Skin epidermis (tissue), 12 donors: ENCODE data around the gene SIL1.
"Not testable (repeated sequence)": the region's sequence is repeated elsewhere in the genome, so short reads cannot be mapped to it uniquely, and the experiment has no call there.

Experiments used
- H3K27ac ChIP-seq, 21 experiments: fragments of 200-600 bp; sonication (generic) in 11 of 21; one replicate each; pipeline ENCODE4 v1.5.0; 2020; ENCODE audit warnings: mild to moderate bottlenecking in 3 of 21, inconsistent platforms in 2 of 21, moderate library complexity in 2 of 21
- H3K4me3 ChIP-seq, 7 experiments: fragments of 200-600 bp; sonication (generic) in 2 of 7; one replicate each; pipeline ENCODE4 v1.5.0; 2020; ENCODE audit warnings: inconsistent platforms in 2 of 7, mild to moderate bottlenecking in 2 of 7, moderate library complexity in 1 of 7

Gene SIL1

GRCh38 chr5:139057045-139057939 lies 140.9 kb downstream of the SIL1 start:
- not testable (repeated sequence) for H3K4me3 ChIP-seq, H3K27ac ChIP-seq

- H3K4me3 ChIP-seq: no peak overlapping the region
- H3K27ac ChIP-seq: no peak overlapping the region
These were observed 145.2 kb downstream of the SIL1 start for GRCh38 chr5:139052975-139053374.

- Histone ChIP-seq H3K4me3 (no peak overlapping the region), H3K27ac (no peak overlapping the region)
These were observed 146.8 kb downstream of the SIL1 start for GRCh38 chr5:139051392-139051791.

DNA sequence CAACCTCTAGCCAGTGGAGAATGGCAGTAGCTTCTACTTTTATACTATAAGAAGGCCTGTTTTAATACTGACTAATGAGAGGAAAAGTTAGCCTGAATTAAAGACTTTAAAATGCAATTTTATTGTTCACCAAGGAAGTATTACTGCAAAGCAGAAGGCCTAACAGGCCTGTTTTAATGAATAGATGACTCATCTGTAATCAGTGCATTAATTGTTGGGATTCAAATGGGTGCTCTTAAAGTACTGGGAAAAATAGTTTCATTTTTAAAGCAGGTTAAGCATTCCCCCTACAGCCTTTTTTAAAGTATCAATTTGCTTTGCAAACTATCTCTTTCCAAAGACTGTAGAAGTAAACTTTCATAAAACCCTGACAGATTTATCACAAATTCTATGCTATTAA lies 147.7 kb downstream of the SIL1 start:
- Histone ChIP-seq H3K4me3 (no peak overlapping the region), H3K27ac (no peak overlapping the region)

DNA sequence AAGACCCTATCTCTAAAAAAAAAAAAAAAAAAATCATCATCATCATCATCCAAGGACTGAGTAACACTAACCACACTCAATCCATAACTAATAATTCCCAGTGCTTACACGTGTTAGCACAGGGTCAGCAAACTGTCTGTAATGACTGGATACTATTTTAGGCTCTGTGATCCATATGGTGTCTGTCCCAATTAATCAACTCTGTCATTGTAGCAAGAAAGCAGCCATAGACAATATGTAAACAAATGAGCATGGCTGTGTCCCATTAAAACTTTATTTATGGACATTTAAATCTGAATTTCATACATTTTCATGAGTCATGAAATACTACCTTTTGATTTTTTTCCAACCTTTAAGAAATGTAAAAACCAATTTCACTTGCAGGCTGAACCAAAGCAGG lies 148.4 kb downstream of the SIL1 start:
- H3K4me3 ChIP-seq: no peak overlapping the region
- H3K27ac ChIP-seq: no peak overlapping the region

DNA sequence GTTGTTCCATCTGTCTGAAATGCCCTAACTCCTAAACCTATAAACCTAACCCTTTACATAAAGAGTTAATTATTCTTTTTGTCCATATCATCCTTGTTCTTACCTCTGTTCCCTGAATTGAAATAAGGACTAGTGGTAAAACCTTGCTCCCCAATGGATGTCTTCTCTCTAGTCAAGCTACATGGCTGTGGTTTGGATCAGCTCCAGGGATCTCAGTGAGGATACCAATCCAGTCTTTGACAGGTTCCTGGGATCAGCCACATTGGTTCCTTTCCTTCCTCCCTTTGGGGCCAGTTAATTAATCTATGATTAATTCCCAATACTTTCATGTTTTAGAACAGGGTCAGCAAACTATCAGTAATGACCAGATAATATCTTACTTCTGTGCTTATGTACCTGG lies 151.6 kb downstream of the SIL1 start:
- Histone ChIP-seq H3K27ac (no peak overlapping the region), H3K4me3 (no peak overlapping the region)

DNA sequence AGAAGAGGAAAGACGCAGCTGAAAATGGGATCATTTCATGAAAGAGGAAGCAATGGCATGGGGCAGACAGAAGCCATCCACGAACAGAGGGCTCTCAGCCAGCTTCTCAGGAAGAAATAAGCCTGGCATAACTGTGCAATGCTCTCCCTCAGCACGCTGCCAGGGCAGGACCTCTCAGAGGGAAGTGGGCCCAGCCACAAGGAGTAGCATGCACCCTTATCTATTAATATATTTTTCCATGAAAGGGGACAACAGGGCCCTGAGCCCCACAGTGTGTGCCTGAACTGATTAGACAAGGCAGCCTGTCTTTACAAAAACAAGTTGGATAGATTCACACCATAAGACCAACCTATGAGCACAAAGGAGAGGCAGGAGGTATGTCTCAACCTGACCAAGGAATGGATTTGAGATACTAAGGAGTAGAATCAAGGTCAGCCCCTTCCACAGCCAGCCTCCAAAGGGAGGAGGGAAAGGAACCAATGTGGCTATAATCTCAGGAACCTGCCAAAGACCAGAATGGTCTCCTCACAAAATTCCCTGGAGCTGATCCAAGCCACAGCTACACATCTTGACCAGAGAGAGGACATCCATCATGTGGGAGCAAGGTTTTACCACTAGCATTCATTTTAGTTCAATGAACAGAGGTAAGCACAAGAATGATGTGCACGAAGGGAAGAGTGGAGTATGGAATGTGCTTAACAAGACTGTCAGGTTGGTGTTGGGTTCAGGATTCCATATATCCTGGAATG lies 154.8 kb downstream of the SIL1 start:
- no peak overlapping the region for H3K27ac ChIP-seq
- H3K4me3 ChIP-seq: no peak overlapping the region

DNA sequence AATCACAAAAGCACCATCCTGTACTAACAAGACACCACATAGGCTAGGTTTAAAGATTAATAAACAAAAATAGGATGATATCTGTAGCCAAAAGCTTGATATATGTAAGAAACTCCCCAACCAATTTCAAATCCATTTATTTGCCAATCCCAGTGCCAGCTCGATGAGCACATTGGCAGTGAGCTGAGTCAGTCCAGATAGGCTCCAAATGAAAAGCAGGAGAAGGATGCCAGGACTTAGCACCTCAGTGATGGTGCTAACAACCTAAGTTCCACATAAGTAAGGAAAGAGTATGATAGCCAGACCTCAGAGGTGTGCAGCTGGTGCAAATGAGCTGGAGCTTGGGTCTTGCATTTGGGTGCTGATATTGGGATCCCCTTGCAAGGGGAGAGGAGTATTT lies 158.1 kb downstream of the SIL1 start:
- no peak overlapping the region for H3K27ac ChIP-seq
- no peak overlapping the region for H3K4me3 ChIP-seq

GRCh38 chr5:139038613-139039305 lies 159.4 kb downstream of the SIL1 start:
- no peak overlapping the region for H3K4me3 ChIP-seq
- H3K27ac ChIP-seq: no peak overlapping the region

DNA sequence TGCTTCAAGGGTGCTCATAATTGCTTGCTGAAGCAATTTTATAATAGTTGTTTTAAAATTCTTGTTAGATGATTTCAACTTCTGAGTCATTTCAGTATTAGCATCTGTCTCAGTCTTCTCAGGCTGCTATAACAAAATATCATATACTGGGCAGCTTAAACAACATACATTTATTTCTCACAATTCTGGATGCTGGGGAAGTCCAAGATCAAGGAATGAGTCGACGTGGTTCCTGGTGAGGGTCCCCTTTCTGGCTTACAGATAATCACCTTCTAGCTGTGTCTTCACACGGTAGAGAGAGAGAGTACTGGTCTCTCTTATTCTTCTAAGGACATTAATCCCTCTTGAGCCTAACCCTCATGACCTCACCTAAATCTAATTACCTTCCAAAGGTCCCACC lies 160.4 kb downstream of the SIL1 start:
- Histone ChIP-seq H3K27ac (no peak overlapping the region), H3K4me3 (no peak overlapping the region)

GRCh38 chr5:139036332-139036731 lies 161.8 kb downstream of the SIL1 start:
- H3K27ac ChIP-seq, H3K4me3 ChIP-seq: not testable (repeated sequence)

DNA sequence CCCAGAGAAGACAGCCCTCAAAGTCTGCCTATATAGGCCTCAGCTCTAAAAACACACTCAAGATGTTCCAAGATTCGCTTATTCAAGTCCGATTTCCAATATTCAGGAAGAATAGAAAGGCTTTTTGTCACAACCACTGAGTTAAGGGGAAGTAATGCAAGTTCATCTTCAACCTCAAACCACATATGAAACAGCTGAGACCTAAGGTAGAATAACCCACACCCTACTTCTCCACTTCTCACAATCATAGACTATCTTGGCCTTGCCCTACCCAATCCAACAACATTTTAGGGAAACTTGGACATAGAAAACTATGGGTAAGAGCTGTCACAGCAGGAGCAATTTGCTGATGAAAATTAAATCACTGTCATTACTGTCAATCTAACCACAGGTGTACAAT lies 171.0 kb downstream of the SIL1 start:
- H3K27ac ChIP-seq: no peak overlapping the region
- H3K4me3 ChIP-seq: no peak overlapping the region

DNA sequence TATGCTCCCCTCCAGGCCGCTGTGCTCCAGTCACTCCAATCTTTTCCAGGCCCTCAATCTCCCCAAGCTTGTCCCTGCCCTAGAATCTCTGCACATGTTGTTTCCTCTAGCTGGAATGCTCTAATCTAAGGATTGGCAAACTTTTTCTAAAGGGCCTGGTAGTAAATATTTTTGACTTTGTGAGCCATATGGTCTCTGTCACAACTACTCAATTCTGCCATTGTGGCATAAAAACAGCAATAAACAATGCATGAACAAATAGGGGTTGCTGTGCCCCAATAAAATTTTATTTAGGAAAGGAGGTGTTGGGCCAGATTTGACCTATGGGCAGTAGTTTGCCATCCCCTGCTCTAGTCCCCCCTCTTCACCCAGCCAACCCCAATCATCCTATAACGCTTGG lies 172.5 kb downstream of the SIL1 start:
- no peak overlapping the region for H3K27ac ChIP-seq

GRCh38 chr5:139023286-139023685 lies 174.9 kb downstream of the SIL1 start:
- Histone ChIP-seq H3K27ac (peak overlapping the region in 2 of 21 experiments; percentile 2 to 27), H3K4me3 (no peak overlapping the region)

More for the DNA sequence above, 172.5 kb downstream of the SIL1 start:
- no peak overlapping the region for H3K4me3 ChIP-seq

DNA sequence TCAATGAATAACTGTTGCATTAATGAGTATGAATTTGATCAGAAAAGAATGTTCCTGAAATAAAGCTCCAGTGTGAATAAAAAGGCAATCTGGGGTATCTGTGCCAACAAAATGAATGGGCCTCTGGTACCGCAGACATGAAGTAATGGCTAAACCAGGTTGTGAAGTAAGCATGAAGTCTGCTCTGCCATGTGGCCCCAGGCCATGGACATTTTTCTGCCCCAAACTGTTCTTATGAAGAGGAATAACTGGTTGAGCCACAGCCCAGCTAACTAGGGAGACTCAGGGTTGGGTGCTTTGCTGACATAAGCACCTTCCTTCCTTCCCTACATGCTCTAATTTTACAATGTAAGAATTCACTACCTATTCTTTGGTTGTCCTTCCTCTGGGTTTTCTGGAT lies 175.6 kb downstream of the SIL1 start:
- peak overlapping the region in 3 of 21 experiments; percentile 27 to 40 (median 35) for H3K27ac ChIP-seq
- no peak overlapping the region for H3K4me3 ChIP-seq

DNA sequence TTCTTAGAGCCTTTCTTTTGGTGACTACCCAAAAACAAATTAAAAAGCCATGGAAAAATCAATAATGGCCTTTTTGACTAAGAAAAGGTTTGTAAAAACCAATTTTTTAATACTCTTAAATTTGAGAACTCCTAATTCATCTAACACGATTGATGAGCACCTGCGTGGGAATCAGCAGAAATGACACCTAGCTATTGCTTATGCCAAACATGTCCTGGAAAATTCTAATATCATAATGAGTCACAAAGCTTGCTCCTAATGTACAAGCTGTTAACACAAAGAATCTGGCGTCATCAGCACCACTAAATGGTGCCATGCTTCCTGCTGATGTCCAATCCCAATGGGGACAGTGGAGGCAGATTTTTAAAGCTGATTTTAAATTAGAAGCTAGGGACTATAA lies 176.8 kb downstream of the SIL1 start:
- no peak overlapping the region for H3K27ac ChIP-seq
- no peak overlapping the region for H3K4me3 ChIP-seq

DNA sequence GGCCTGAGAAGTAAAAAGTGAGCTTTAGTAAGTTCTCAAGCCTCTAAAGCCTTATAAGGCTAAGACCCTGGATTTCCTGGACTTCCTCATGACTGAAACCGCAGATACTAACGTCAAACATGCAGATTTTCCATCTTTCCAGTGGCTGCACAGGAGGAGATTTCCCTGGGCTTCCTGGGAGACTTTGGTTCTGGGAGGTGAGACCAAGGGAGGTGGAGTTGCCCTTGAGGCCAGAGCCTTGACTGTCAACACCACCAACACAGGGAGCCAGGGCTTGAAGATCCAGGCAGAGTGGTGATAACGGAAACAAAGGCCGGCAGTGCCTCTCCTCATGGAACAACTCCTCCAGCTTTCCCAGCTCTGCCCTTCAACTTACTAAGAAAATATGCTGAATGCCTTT lies 178.3 kb downstream of the SIL1 start:
- Histone ChIP-seq H3K4me3 (no peak overlapping the region), H3K27ac (no peak overlapping the region)

GRCh38 chr5:139019211-139019610 lies 179.0 kb downstream of the SIL1 start:
- no peak overlapping the region for H3K27ac ChIP-seq
- H3K4me3 ChIP-seq: no peak overlapping the region

- Histone ChIP-seq H3K27ac (no peak overlapping the region), H3K4me3 (no peak overlapping the region)
These were observed 180.5 kb downstream of the SIL1 start for GRCh38 chr5:139017624-139018023.

DNA sequence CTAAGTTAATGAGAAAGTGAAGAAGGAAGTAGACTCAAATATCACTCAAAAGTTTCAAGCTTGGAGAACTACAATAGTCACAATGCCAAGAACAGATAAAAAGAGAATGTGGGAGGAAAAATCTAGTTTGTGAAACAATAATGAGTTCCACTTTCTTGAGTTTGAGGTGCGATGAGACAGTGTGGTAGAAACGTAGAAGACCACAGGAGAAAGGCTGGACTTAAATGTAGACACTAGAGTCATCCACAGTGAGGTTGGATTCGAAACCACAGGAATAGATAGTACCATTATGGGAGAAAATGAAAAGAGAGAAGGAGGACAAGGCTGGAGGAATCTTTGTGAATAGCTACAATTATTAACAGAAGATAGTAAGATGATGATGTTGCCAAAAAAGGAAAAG lies 182.0 kb downstream of the SIL1 start:
- H3K27ac ChIP-seq: no peak overlapping the region
- no peak overlapping the region for H3K4me3 ChIP-seq

GRCh38 chr5:139014726-139015125 lies 183.4 kb downstream of the SIL1 start:
- no peak overlapping the region for H3K4me3 ChIP-seq
- H3K27ac ChIP-seq: no peak overlapping the region
